Liver (tissue), 9 donors: ENCODE results near the gene MED28. TPM values are rescaled to one million over a fixed set of nuclear protein-coding genes. Genes with fewer than 3 reads are reported as not detected.

Source experiments
- DNase-seq: peaks from one replicate; pipeline ENCODE4 v3.0.0-alpha.2; 2017; ENCODE audit warnings: low spot score
- H3K27ac ChIP-seq, 2 donors: one replicate each; pipeline ENCODE4 v1.7.0; 2013; ENCODE audit warnings: inconsistent platforms in 2 of 2, low read length in 2 of 2, control low read depth in 1 of 2, low read depth in 1 of 2, mild to moderate bottlenecking in 1 of 2
- H3K27me3 ChIP-seq, 4 donors: one replicate each; pipeline versions ENCODE4 v1.6.1 to v1.7.0; 2013; ENCODE audit warnings: low read length in 3 of 4, inconsistent platforms in 1 of 4, mild to moderate bottlenecking in 1 of 4, moderate library complexity in 1 of 4; ENCODE audit not compliant: control insufficient read depth in 4 of 4, insufficient read depth in 4 of 4
- H3K36me3 ChIP-seq, 4 donors: one replicate each; pipeline versions ENCODE4 v1.6.1 to v1.7.0; 2013; ENCODE audit warnings: low read length in 3 of 4, mild to moderate bottlenecking in 3 of 4, low read depth in 1 of 4, moderate library complexity in 1 of 4; ENCODE audit not compliant: control insufficient read depth in 4 of 4, insufficient read depth in 3 of 4
- H3K4me1 ChIP-seq, 4 donors: one replicate each; pipeline versions ENCODE4 v1.6.1 to v1.7.0; 2013; ENCODE audit warnings: low read length in 3 of 4, mild to moderate bottlenecking in 3 of 4, moderate library complexity in 1 of 4; ENCODE audit not compliant: control insufficient read depth in 4 of 4, insufficient read depth in 4 of 4
- H3K4me3 ChIP-seq, 3 donors: one replicate each; pipeline versions ENCODE4 v1.6.1 to v1.7.0; 2013; ENCODE audit warnings: low read length in 3 of 3, control low read depth in 1 of 3, low read depth in 1 of 3, mild to moderate bottlenecking in 1 of 3
- H3K9ac ChIP-seq, 2 donors: one replicate each; pipeline ENCODE4 v1.7.0; 2013; ENCODE audit warnings: low read length in 2 of 2, mild to moderate bottlenecking in 2 of 2, moderate library complexity in 2 of 2, control low read depth in 1 of 2, low read depth in 1 of 2
- H3K9me3 ChIP-seq, 4 donors: one replicate each; pipeline versions ENCODE4 v1.6.1 to v1.7.0; 2013; ENCODE audit warnings: low read length in 3 of 4; ENCODE audit not compliant: control insufficient read depth in 4 of 4
- ATF3 ChIP-seq: IDR thresholded peaks from 2 replicates; pipeline ENCODE4 v1.6.1; 2016; ENCODE audit warnings: antibody characterized with exemption
- CTCF ChIP-seq: fragments of 150-350 bp; IDR thresholded peaks from 2 replicates; pipeline ENCODE4 v1.5.1; 2017; ENCODE audit warnings: improper control_type of control experiment, low read depth, low read length; ENCODE audit not compliant: missing input control
- HNF4A ChIP-seq, 2 donors: conservative IDR thresholded peaks; 2 replicates each; pipeline ENCODE4 v1.6.1; 2016; ENCODE audit warnings: antibody characterized with exemption in 2 of 2, mild to moderate bottlenecking in 2 of 2
- HNF4G ChIP-seq: IDR thresholded peaks from 2 replicates; pipeline ENCODE4 v1.6.1; 2016; ENCODE audit warnings: antibody characterized with exemption
- JUND ChIP-seq, 2 donors: IDR thresholded peaks; 2 replicates each; pipeline ENCODE4 v1.6.1; 2016; ENCODE audit warnings: antibody characterized with exemption in 2 of 2
- MAX ChIP-seq: IDR thresholded peaks from 2 replicates; pipeline ENCODE4 v1.6.1; 2016; ENCODE audit warnings: antibody characterized with exemption
- RAD21 ChIP-seq, 2 donors: IDR thresholded peaks; 2 replicates each; pipeline ENCODE4 v1.6.1; 2016; ENCODE audit warnings: antibody characterized with exemption in 2 of 2, mild to moderate bottlenecking in 2 of 2
- REST ChIP-seq: IDR thresholded peaks from 2 replicates; pipeline ENCODE4 v1.6.1; 2016; ENCODE audit warnings: antibody characterized with exemption, mild to moderate bottlenecking
- RXRA ChIP-seq, 2 donors: IDR thresholded peaks; 2 replicates each; pipeline ENCODE4 v1.6.1; 2017 to 2018; ENCODE audit warnings: antibody characterized with exemption in 2 of 2, mild to moderate bottlenecking in 1 of 2
- SP1 ChIP-seq: IDR thresholded peaks from 2 replicates; pipeline ENCODE4 v1.6.1; 2018; ENCODE audit warnings: antibody characterized with exemption, mild to moderate bottlenecking
- YY1 ChIP-seq: IDR thresholded peaks from 2 replicates; pipeline ENCODE4 v1.6.1; 2016; ENCODE audit warnings: antibody characterized with exemption, mild to moderate bottlenecking
- ZBTB33 ChIP-seq: IDR thresholded peaks from 2 replicates; pipeline ENCODE4 v1.6.1; 2016; ENCODE audit warnings: antibody characterized with exemption
- WGBS: extraction: QIAGEN DNeasy Blood & Tissue Kit; methylation state at CpG from one replicate; pipeline ENCODE4 v1.1.7; 2013; 5-methylcytosine and 5-hydroxymethylcytosine counted together
- polyA plus RNA-seq, 2 donors: library from polyadenylated mRNA; stranded (reverse) in 1 of 2; unstranded in 1 of 2; fragments of 200-250 nt in 1 of 2; fragments of >200 nt in 1 of 2; fragmentation: Nextera tagmentation in 1 of 2; extraction: Ambion mirVana in 1 of 2; gene quantifications; one replicate each; pipeline versions ENCODE4 v1.2.1 to v1.2.3, GENCODE V29; 2013 to 2015
- total RNA-seq, 2 donors: library from RNA; depleted of rRNA; stranded (reverse); fragments of >200 nt; gene quantifications; one replicate each; pipeline ENCODE4 v1.2.3, GENCODE V29; 2014
- donor health status: healthy.
- donor health status: healthy.
- donor health status: healthy.
- donor health status: healthy.
- donor health status: healthy.

The MED28 gene
- total and polyA plus RNA-seq, 4 donors = 6.3 to 26.8 (median 9.1) TPM

- no peak overlapping the region for H3K27ac ChIP-seq
- no peak for DNase-seq
- no peaks in the 10 kb centered on the region for H3K4me1 ChIP-seq
- H3K4me3 ChIP-seq = no peak overlapping the region
- H3K9me3 ChIP-seq = no peaks in the 10 kb centered on the region
- H3K27me3 ChIP-seq = no peaks in the 10 kb centered on the region
- TF ChIP-seq JUND (IDR thresholded peaks at IDR 0.05) (no peak), REST (no peak), ZBTB33 (no peak)
- WGBS = 91% methylated on average over 17 of the region's 17 CpGs
- peaks cover under 1 to 28% (median 18%) of the 10 kb centered on the region in 4 donors for H3K36me3 ChIP-seq
- H3K9ac ChIP-seq = no peak overlapping the region
Measured at GRCh38 chr4:17636341-17636695, 21.9 kb downstream of the MED28 start.

GRCh38 chr4:17636696-17637622, 22.5 kb downstream of the MED28 start:
- Histone ChIP-seq H3K27ac (no peak overlapping the region), H3K9ac (no peak overlapping the region), H3K4me1 (no peaks in the 10 kb centered on the region), H3K36me3 (peaks cover 0 to 22% (median 14%) of the 10 kb centered on the region in 4 donors), H3K9me3 (no peaks in the 10 kb centered on the region), H3K4me3 (no peak overlapping the region), H3K27me3 (no peaks in the 10 kb centered on the region)
- TF ChIP-seq CTCF = peak; percentile 96
- no peak for TF ChIP-seq SP1
- peak; percentile 91 to 92 for TF ChIP-seq RAD21 (IDR thresholded peaks at IDR 0.05)
- TF ChIP-seq MAX = no peak
- TF ChIP-seq HNF4G = no peak
- TF ChIP-seq REST = no peak
- no peak for TF ChIP-seq YY1
- no peak for TF ChIP-seq HNF4A (conservative IDR thresholded peaks at IDR 0.05)
- TF ChIP-seq RXRA (IDR thresholded peaks at IDR 0.05) = no peak
- TF ChIP-seq ATF3 = no peak
- DNase-seq = peak; percentile 85
- 56% methylated on average over 32 of the region's 32 CpGs for WGBS
